Measurements from ENCODE around the gene TMEM163.

TMEM163 gene

DNA sequence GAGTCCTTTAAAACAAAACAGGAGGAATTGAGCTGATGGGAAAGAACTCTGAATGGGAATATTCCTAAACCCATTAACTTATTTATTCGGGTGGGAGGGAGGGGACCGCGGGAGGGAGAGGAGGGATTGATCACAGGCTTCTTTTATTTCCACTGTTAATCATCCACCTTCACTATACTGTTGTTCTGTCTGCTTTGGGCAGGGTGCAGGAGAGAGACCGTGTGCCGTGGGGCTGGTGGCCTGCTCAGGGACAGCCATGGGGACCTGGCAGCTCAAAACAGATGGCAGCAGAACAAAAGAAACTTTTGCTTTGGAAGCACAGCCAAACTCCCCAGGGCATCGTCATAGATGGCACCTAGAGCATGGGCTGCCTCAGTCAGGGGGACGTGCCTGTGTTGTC lies 269.6 kb downstream of the TMEM163 start:
- no peaks in the 10 kb centered on the region for H3K27me3 ChIP-seq (ENCODE audit: control insufficient read depth in 1 of 2, insufficient read depth in 2 of 2, low read length in 2 of 2)
- H3K4me3 ChIP-seq (ENCODE audit: low read length in 2 of 2), result no peak overlapping the region
- H3K9me3 ChIP-seq (ENCODE audit: control insufficient read depth in 2 of 2, low read length in 2 of 2), result no peaks in the 10 kb centered on the region
- H3K36me3 ChIP-seq (ENCODE audit: control insufficient read depth in 2 of 2, insufficient read depth in 2 of 2, low read length in 2 of 2), result peaks cover 0 to 12% of the 10 kb centered on the region in 2 donors
- peaks cover 5% of the 10 kb centered on the region for H3K4me1 ChIP-seq (ENCODE audit: control insufficient read depth, insufficient read depth, low read length)
- no peak overlapping the region for H3K27ac ChIP-seq (ENCODE audit: low read length)
- H3K9ac ChIP-seq (ENCODE audit: low read length in 2 of 2), result no peak overlapping the region

DNA sequence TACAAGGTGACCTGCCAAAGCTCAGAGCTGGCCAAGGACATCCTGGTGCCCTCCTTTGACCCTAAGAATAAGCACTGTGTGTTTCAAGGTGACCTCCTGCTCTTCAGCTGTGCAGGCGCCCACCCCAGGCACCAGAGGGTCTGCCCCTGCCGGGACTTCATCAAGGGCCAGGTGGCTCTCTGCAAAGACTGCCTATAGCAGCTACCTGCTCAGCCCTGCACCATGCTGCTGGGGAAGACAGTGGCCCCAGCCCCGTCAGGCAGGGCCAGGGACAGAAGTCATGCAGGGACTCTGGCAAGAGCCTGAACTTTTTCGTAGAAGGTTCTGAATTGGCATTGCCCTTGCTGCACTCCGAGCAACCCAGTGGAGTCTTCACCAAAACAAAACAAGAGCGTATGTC lies 270.1 kb downstream of the TMEM163 start:
- peaks cover 0 to 12% of the 10 kb centered on the region in 2 donors for H3K36me3 ChIP-seq (ENCODE audit: control insufficient read depth in 2 of 2, insufficient read depth in 2 of 2, low read length in 2 of 2)
- H3K27ac ChIP-seq (ENCODE audit: low read length), result no peak overlapping the region
- peaks cover 5% of the 10 kb centered on the region for H3K4me1 ChIP-seq (ENCODE audit: control insufficient read depth, insufficient read depth, low read length)
- no peaks in the 10 kb centered on the region for H3K9me3 ChIP-seq (ENCODE audit: control insufficient read depth in 2 of 2, low read length in 2 of 2)
- no peak overlapping the region for H3K9ac ChIP-seq (ENCODE audit: low read length in 2 of 2)
- no peak overlapping the region for H3K4me3 ChIP-seq (ENCODE audit: low read length in 2 of 2)
- no peaks in the 10 kb centered on the region for H3K27me3 ChIP-seq (ENCODE audit: control insufficient read depth in 1 of 2, insufficient read depth in 2 of 2, low read length in 2 of 2)

- no peak overlapping the region for H3K27ac ChIP-seq (ENCODE audit: low read length)
- H3K36me3 ChIP-seq (ENCODE audit: control insufficient read depth in 2 of 2, insufficient read depth in 2 of 2, low read length in 2 of 2), result peaks cover 0 to 12% of the 10 kb centered on the region in 2 donors
- no peak overlapping the region for H3K9ac ChIP-seq (ENCODE audit: low read length in 2 of 2)
- no peak overlapping the region for H3K4me3 ChIP-seq (ENCODE audit: low read length in 2 of 2)
- no peaks in the 10 kb centered on the region for H3K9me3 ChIP-seq (ENCODE audit: control insufficient read depth in 2 of 2, low read length in 2 of 2)
- no peaks in the 10 kb centered on the region for H3K27me3 ChIP-seq (ENCODE audit: control insufficient read depth in 1 of 2, insufficient read depth in 2 of 2, low read length in 2 of 2)
- H3K4me1 ChIP-seq (ENCODE audit: control insufficient read depth, insufficient read depth, low read length), result peaks cover 5% of the 10 kb centered on the region
Observed at GRCh38 chr2:134447669-134448068, 271.1 kb downstream of the TMEM163 start.

DNA sequence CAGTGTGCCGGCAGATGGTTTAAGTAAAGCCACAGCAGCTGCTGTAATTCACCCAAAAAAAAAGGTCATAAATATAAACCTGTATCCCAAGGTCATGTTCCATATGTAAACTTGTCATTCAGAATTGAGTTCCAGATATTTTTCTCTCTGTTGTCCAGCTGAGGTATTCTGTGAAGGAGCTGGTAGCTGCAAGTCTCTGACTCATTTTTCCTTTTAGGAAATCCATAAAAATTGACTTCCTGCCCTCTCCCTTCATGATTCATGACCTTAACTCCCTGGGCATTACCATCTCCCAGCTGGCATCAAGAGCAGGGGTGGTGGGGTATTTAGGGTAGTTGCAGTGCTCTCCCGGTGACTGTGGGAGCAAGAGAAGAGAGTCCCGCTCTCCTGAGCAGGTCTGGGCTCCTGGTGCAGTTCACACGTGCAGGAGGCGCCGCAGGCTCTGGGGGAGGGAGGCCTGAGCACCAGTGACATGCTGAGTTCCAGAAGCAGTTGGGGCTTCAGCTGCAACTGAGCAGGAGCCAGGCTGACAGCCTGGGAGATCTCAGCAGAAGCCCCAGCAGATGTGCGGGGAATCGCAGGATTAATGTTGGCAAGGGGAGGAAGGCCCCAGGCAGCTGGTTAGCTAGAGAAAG lies 272.3 kb downstream of the TMEM163 start:
- Histone ChIP-seq H3K27ac (ENCODE audit: low read length) (no peak overlapping the region), H3K4me3 (ENCODE audit: low read length in 2 of 2) (no peak overlapping the region), H3K27me3 (ENCODE audit: control insufficient read depth in 1 of 2, insufficient read depth in 2 of 2, low read length in 2 of 2) (no peaks in the 10 kb centered on the region), H3K36me3 (ENCODE audit: control insufficient read depth in 2 of 2, insufficient read depth in 2 of 2, low read length in 2 of 2) (peaks cover 0 to 12% of the 10 kb centered on the region in 2 donors), H3K9ac (ENCODE audit: low read length in 2 of 2) (no peak overlapping the region), H3K4me1 (ENCODE audit: control insufficient read depth, insufficient read depth, low read length) (peaks cover 5% of the 10 kb centered on the region), H3K9me3 (ENCODE audit: control insufficient read depth in 2 of 2, low read length in 2 of 2) (no peaks in the 10 kb centered on the region)

GRCh38 chr2:134445985-134446382 lies 272.8 kb downstream of the TMEM163 start:
- H3K9me3 ChIP-seq (ENCODE audit: control insufficient read depth in 2 of 2, low read length in 2 of 2), result no peaks in the 10 kb centered on the region
- H3K4me3 ChIP-seq (ENCODE audit: low read length in 2 of 2), result no peak overlapping the region
- peaks cover 5% of the 10 kb centered on the region for H3K4me1 ChIP-seq (ENCODE audit: control insufficient read depth, insufficient read depth, low read length)
- H3K27me3 ChIP-seq (ENCODE audit: control insufficient read depth in 1 of 2, insufficient read depth in 2 of 2, low read length in 2 of 2), result no peaks in the 10 kb centered on the region
- no peak overlapping the region for H3K27ac ChIP-seq (ENCODE audit: low read length)
- peaks cover 0 to 12% of the 10 kb centered on the region in 2 donors for H3K36me3 ChIP-seq (ENCODE audit: control insufficient read depth in 2 of 2, insufficient read depth in 2 of 2, low read length in 2 of 2)
- no peak overlapping the region for H3K9ac ChIP-seq (ENCODE audit: low read length in 2 of 2)

DNA sequence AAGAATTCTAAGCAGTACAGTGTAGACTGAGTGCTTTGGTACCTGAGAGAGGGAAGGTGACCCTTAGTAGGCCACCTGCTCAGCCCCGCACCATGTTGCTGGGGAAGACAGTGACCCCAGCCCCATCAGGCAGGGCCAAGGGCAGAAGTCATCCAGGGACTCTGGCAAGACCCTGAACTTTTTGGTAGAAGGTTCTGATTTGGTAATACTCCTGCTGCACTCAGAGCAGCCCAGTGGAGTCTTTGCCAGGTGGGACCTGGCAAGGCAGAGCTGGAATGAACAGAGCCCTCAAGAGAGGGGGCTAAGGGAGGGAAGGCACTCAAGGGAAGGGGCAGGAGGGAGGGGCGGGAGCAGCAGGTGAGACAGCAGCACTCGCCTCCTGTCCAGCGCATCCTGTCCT lies 273.7 kb downstream of the TMEM163 start:
- Histone ChIP-seq H3K27me3 (ENCODE audit: control insufficient read depth in 1 of 2, insufficient read depth in 2 of 2, low read length in 2 of 2) (no peaks in the 10 kb centered on the region), H3K4me3 (ENCODE audit: low read length in 2 of 2) (no peak overlapping the region), H3K9me3 (ENCODE audit: control insufficient read depth in 2 of 2, low read length in 2 of 2) (no peaks in the 10 kb centered on the region), H3K4me1 (ENCODE audit: control insufficient read depth, insufficient read depth, low read length) (peaks cover 5% of the 10 kb centered on the region), H3K27ac (ENCODE audit: low read length) (no peak overlapping the region), H3K9ac (ENCODE audit: low read length in 2 of 2) (no peak overlapping the region), H3K36me3 (ENCODE audit: control insufficient read depth in 2 of 2, insufficient read depth in 2 of 2, low read length in 2 of 2) (peaks cover 0 to 13% of the 10 kb centered on the region in 2 donors)

- H3K36me3 ChIP-seq (ENCODE audit: control insufficient read depth in 2 of 2, insufficient read depth in 2 of 2, low read length in 2 of 2), result peaks cover 0 to 13% of the 10 kb centered on the region in 2 donors
- no peaks in the 10 kb centered on the region for H3K27me3 ChIP-seq (ENCODE audit: control insufficient read depth in 1 of 2, insufficient read depth in 2 of 2, low read length in 2 of 2)
- peaks cover 5% of the 10 kb centered on the region for H3K4me1 ChIP-seq (ENCODE audit: control insufficient read depth, insufficient read depth, low read length)
- no peak overlapping the region for H3K9ac ChIP-seq (ENCODE audit: low read length in 2 of 2)
- no peak overlapping the region for H3K27ac ChIP-seq (ENCODE audit: low read length)
- H3K4me3 ChIP-seq (ENCODE audit: low read length in 2 of 2), result no peak overlapping the region
- no peaks in the 10 kb centered on the region for H3K9me3 ChIP-seq (ENCODE audit: control insufficient read depth in 2 of 2, low read length in 2 of 2)
Observed at GRCh38 chr2:134443814-134444480, 274.9 kb downstream of the TMEM163 start.

- Histone ChIP-seq H3K9ac (ENCODE audit: low read length in 2 of 2) (no peak overlapping the region), H3K4me3 (ENCODE audit: low read length in 2 of 2) (no peak overlapping the region), H3K4me1 (ENCODE audit: control insufficient read depth, insufficient read depth, low read length) (peaks cover 2% of the 10 kb centered on the region), H3K9me3 (ENCODE audit: control insufficient read depth in 2 of 2, low read length in 2 of 2) (no peaks in the 10 kb centered on the region), H3K27ac (ENCODE audit: low read length) (no peak overlapping the region), H3K27me3 (ENCODE audit: control insufficient read depth in 1 of 2, insufficient read depth in 2 of 2, low read length in 2 of 2) (no peaks in the 10 kb centered on the region), H3K36me3 (ENCODE audit: control insufficient read depth in 2 of 2, insufficient read depth in 2 of 2, low read length in 2 of 2) (peaks cover 0 to 11% of the 10 kb centered on the region in 2 donors)
Observed at GRCh38 chr2:134441153-134441863, 277.5 kb downstream of the TMEM163 start.

GRCh38 chr2:134440336-134440909 lies 278.4 kb downstream of the TMEM163 start:
- H3K27ac ChIP-seq (ENCODE audit: low read length), result no peak overlapping the region
- H3K9ac ChIP-seq (ENCODE audit: low read length in 2 of 2), result no peak overlapping the region
- peaks cover 2% of the 10 kb centered on the region for H3K4me1 ChIP-seq (ENCODE audit: control insufficient read depth, insufficient read depth, low read length)
- H3K4me3 ChIP-seq (ENCODE audit: low read length in 2 of 2), result no peak overlapping the region
- no peaks in the 10 kb centered on the region for H3K9me3 ChIP-seq (ENCODE audit: control insufficient read depth in 2 of 2, low read length in 2 of 2)
- peaks cover 1 to 10% of the 10 kb centered on the region in 2 donors for H3K36me3 ChIP-seq (ENCODE audit: control insufficient read depth in 2 of 2, insufficient read depth in 2 of 2, low read length in 2 of 2)
- no peaks in the 10 kb centered on the region for H3K27me3 ChIP-seq (ENCODE audit: control insufficient read depth in 1 of 2, insufficient read depth in 2 of 2, low read length in 2 of 2)

DNA sequence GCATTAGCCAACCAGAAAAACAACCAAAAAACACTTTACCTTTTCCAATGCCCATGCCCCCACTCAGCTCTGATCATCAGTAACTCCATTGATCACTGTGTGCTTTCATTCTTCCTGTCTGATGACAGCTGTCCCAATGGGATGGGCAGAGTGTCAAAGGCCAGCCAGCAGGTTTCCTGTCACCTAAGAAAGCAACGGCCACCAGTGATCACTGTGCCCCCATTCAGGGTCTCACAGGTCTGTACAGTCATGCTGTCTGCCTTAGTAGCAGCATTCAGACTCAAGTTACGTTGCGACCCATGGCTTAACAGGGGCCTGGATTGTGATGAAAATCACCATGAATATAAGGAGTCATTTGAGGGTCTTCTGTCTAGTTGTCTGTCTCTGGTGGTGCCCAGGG lies 280.4 kb downstream of the TMEM163 start:
- no peaks in the 10 kb centered on the region for H3K9me3 ChIP-seq (ENCODE audit: control insufficient read depth in 2 of 2, low read length in 2 of 2)
- no peak overlapping the region for H3K27ac ChIP-seq (ENCODE audit: low read length)
- no peaks in the 10 kb centered on the region for H3K27me3 ChIP-seq (ENCODE audit: control insufficient read depth in 1 of 2, insufficient read depth in 2 of 2, low read length in 2 of 2)
- no peak overlapping the region for H3K4me3 ChIP-seq (ENCODE audit: low read length in 2 of 2)
- H3K4me1 ChIP-seq (ENCODE audit: control insufficient read depth, insufficient read depth, low read length), result no peaks in the 10 kb centered on the region
- no peak overlapping the region for H3K9ac ChIP-seq (ENCODE audit: low read length in 2 of 2)
- H3K36me3 ChIP-seq (ENCODE audit: control insufficient read depth in 2 of 2, insufficient read depth in 2 of 2, low read length in 2 of 2), result peaks cover 3 to 14% of the 10 kb centered on the region in 2 donors
